C4-2B (cell line): ENCODE data around the gene WBP11.

ENCODE experiments used
- CTCF ChIP-seq: fragments of 450-650 bp; conservative IDR thresholded peaks from 2 replicates; pipeline ENCODE4 v1.5.1; 2017; ENCODE audit warnings: mild to moderate bottlenecking
- ZFX ChIP-seq: fragments of 450-650 bp; IDR thresholded peaks from 2 replicates; pipeline ENCODE4 v1.6.1; 2017

- no peak for TF ChIP-seq CTCF
- no peak for TF ChIP-seq ZFX
These were observed 32.5 kb downstream of the WBP11 start for GRCh38 chr12:14770496-14771461.
